HG02623 (cell line): ENCODE results near the gene CXXC5.
"Not testable (repeated sequence)": the region's sequence is repeated elsewhere in the genome, so short reads cannot be mapped to it uniquely, and the experiment has no call there.

Experiments
- ATAC-seq: cut with Tn5 transposase; IDR thresholded peaks from one replicate; pipeline ENCODE4 v1.9.1; 2021; ENCODE audit warnings: moderate library complexity; ENCODE audit not compliant: unreplicated experiment

CXXC5 gene

DNA sequence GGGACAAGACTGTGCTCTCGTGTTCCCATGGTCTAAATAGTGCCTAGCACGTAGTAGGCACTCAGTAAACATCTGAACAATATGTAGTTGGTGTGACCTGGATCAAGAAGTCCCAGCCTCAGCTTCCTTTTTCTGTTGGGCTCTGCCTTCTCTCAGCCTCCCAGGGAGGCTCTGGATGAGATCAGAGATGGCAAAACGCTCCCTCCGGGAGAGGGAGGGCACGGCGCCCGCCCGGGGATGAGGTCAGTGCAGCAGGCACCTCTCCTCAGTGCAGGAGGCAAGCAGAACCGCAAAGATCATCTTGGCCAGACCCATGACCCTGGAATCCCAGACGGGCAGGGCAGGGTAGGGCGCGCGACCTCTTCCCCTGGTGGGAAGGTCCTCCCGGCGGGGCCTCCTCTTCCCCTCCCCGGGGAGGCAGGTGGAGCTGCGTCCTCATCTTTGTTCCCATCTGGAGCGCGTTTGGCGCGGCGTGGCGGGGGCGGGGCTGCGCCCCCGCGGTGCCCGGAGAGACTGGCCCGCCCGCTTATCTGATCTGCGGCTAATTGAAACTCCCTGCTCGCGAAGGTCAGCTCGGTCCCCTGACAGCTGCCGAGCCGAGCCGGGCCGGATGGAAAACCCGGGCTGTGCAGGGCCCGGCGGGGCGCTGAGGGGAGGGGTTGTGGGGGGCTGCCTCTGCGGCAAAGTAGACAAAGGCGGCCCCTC, 60.9 kb downstream of the CXXC5 start:
- no peak for ATAC-seq

DNA sequence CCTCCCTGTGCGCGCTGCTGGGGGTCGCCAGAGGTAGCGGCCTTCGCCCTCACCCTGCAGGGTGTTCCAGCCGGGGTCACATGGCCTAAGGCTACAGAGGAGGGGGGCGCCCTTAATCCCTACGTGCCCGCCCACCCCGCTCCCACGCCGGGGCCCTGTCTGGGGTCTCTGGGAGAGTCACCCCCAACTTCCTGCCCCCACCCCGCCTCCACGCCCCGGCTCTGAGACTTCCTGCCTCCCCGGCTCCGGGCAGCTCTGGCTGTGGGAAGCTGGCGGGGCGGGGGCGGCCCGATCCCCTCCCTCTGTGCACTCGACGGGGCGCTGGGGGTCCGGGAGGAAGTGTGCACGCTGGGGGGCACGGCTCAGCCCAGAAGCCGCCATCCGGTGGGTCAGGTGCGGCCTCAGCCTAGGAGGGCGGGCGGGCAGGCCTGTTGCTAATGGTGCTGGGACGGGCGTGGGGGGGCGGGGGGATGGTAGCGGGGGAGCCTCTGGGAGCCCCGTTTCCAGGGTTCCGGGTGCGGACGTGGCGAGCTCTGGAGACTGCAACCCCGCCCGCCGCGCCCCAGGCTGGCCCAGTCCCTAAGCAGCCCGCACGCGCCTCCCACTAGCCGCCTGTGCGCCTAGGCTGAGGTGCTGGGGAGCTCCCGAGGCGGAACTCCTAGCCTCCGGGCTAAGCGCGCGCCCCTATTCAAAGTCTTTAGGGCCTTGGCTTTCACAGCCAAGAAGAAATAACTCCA, 61.6 kb downstream of the CXXC5 start:
- ATAC-seq, result no peak

- no peak for ATAC-seq
These were observed 62.3 kb downstream of the CXXC5 start for GRCh38 chr5:139710319-139711066.

DNA sequence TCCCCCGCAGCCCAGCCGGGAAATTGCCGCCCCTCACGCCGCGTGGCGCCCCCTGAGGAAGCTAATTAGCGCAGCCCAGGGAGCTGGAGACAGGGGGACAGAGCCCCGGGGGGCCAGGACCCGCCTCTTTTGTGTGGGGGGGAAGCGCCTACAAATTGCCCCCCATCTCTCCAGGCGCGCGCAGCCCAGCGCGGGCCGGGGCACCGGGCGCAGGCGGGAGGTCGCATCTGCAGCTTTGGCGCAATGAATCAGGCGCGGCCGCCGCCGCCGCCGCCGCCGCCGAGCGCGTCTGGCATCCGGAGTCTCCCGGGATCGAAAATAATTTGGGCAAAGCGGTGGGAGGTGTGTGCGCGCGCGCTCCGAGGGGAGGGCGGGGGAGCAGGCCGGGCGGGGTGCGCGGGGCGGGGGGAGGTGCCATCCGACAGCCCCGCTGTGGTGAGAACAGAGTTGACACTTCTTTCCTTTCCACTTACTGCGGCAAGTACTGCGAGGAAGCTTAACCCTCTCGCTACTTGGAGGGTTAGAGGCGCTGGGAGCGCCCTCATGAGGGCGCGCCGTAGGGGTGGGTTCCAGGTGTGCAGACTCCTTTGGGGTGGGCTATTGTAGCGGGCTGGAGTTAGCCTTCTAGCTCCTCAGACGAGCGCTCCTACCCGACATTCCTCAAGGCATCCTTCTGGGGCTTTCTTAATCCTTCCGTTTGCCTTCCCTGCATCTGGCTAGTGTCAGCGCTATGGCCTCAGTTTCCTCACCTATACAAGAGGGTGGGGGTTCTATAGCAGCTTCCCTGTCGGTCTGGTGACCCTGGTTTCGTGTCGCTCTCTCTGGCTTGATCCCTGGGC, 63.1 kb downstream of the CXXC5 start:
- no peak for ATAC-seq

GRCh38 chr5:139711906-139712224, 63.7 kb downstream of the CXXC5 start:
- no peak for ATAC-seq

DNA sequence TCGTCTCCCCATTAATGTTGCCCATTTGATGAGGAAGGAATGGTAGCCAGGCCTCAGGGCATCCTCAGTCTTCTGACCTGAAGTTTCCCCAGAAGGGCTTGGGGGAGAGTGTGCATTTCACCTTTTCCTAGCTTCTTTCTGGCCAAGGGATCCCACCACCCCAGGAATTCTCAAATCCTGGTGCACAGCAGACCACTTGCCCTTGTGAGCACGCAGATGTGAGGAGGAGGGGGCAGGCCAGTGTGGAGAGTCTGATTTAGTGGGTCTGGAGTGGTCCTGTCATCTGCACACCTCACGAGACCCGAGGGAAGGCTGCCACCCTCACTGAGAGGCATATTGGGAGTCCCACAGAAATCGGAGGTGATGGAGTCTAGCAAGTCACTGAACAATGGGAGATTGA, 64.3 kb downstream of the CXXC5 start:
- no peak for ATAC-seq

GRCh38 chr5:139713898-139714297, 65.7 kb downstream of the CXXC5 start:
- ATAC-seq, result not testable (repeated sequence)

DNA sequence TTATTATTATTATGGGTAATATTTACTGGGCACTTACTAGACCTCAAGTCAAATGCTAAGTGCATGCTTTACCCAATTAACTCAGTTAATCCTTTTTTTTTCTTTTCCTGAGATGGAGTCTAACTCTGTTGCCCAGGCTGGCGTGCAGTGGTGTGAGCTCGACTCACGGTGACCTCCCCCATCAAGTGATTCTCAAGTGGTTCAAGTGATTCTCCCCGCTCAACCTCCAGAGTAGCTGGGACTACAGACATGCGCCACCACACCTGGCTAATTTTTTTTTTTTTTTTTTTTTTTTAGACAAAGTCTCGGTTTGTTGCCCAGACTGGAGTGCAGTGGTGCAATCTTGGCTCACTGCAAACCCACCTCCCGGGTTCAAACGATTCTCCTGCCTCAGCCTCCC, 69.1 kb downstream of the CXXC5 start:
- ATAC-seq, result no peak

- not testable (repeated sequence) for ATAC-seq
These were observed 70.3 kb downstream of the CXXC5 start for GRCh38 chr5:139718403-139718802.

GRCh38 chr5:139719970-139720369, 71.8 kb downstream of the CXXC5 start:
- ATAC-seq, result not testable (repeated sequence)

DNA sequence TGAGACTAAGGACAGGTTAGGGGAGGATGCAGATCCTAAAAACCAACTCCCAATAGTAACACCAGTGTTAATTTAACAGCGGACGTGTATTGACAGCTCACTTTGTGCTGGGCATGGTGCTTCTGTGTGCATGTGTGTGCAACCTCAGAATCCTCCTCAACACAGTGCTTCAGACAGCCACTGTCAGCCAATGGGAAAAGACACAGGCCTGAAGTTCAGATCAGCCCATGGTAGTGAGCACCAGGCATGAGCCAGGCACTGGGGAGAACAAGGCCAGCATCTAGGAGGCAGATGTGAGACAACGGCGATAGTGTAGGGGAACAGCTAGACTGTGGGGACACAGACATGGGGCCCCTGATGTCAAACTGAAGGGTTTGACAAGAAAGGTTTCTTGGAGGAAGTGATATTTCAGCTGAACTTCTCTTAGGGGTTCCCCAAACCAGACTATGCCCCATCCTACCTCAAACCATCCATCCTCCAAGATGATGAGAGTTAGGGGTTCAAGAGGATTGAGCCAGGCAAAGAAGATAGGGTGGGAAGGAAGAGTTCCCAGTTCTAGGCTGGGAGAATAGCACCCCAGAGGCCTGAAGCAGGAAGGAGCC, 75.9 kb downstream of the CXXC5 start:
- ATAC-seq, result no peak

DNA sequence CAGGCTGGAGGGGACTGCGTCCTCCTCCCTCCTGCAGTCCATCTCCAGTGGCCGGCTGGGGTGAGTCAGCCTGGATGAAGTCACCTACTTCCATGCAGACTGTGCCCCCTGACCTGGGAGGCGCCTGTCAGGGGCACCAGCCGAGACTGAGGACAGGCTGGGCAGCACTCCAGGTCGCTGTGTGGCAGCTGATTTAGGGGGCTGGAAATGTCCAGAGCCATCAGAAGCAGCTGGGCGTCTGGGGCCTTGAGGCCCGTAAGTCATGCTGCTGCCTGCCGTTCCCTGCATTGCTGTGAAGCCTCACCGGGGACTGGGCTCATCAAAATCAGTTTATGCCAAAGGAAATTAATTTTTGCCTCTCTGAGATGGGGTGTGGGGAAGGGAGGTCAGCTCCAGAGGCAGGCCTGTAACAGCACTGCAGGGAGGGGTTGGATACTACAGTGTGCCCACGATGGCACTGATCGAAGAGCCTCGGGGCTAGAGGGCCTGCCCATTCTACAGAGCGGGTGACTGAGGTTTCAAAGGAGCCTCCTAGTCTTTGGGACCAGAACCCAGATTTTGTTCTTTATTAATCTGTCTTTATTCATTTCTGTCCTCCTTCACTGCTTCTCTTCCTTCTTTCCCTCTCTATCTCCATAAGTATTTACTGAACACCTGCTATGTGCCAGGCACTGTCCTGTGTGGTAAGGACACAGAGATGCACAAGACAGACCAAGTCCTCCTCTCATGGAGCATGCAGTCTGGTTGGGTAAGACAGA, 77.1 kb downstream of the CXXC5 start:
- ATAC-seq, result no peak

- no peak for ATAC-seq
These were observed 78.1 kb downstream of the CXXC5 start for GRCh38 chr5:139726248-139726647.

DNA sequence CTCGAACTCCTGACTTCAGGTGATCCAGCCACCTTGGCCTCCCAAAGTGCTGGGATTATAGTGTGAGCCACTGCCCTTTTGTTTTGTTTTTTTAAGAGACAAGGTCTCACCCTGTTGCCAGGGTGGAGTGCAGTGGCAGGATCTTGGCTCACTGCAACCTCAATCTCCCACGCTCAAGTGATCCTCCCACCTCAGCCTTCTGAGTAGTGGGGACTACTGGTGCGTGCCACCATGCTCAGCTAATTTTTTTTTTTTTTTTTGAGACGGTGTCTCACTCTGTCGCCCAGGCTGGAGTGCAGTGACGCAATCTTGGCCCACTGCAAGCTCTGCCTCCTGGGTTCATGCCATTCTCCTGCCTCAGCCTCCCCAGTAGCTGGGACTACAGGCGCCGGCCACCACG, 79.5 kb downstream of the CXXC5 start:
- not testable (repeated sequence) for ATAC-seq

DNA sequence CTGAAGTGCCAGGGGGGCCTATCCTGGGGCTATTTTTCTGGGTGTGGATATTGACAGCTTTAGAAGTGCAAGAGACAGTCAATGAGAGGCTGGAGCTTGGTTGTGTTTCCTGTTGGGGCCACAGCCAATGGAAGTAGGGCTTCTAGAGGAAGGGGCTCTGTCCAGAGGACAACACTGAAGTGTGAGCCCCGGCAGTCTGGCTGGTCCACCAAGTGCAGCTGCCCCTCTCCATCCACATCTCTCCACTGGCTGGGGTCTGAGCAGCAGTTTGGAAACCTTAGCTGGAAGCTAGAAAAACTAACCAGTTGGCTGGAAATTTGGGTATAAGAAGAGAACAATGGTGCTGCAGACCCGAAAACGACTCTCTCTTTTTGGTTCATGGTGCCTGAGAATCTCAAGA, 83.1 kb downstream of the CXXC5 start:
- ATAC-seq, result no peak

GRCh38 chr5:139732019-139732418, 83.9 kb downstream of the CXXC5 start:
- ATAC-seq, result no peak

GRCh38 chr5:139733010-139733688, 85.0 kb downstream of the CXXC5 start:
- ATAC-seq, result no peak
